ENCODE data around the gene CDC40. TPM values are rescaled to one million over a fixed set of nuclear protein-coding genes. Genes with fewer than 3 reads are reported as not detected.

CDC40 gene
- total RNA-seq, 3 donors from 2014 or later, result 17.8 to 27.4 (median 20.3) TPM

Other genes with a start within 250 kb of the CDC40 start
- under 1 TPM in 1 of 3 donors, not detected in 2; 0.15 TPM for gene GPR6, start 202.1 kb upstream of the CDC40 start, total RNA-seq
- 10 to 100 TPM; 11.4 to 19.7 (median 12.3) TPM for gene WASF1, start 757 bp upstream of the CDC40 start, total RNA-seq
- 1 to 10 TPM in 2 of 3 donors, under 1 TPM in 1; 0.96 to 6.6 (median 3.4) TPM for gene METTL24, start 177.9 kb downstream of the CDC40 start, total RNA-seq
- 1 to 10 TPM; 1.6 to 4.7 (median 2.0) TPM for gene DDO, start 235.1 kb downstream of the CDC40 start, total RNA-seq